ENCODE results near the gene GPC2.
"Not testable (repeated sequence)": the region's sequence is repeated elsewhere in the genome, so short reads cannot be mapped to it uniquely, and the experiment has no call there.

GPC2 gene

GRCh38 chr7:100177045-100178001 is at the start of gene GPC2, which contains the start of gene STAG3:
GPC2 (minus strand) TSS chr7:100177381; CDS start chr7:100177199, 182 bp downstream.
STAG3 (plus strand) TSS chr7:100177918; CDS start chr7:100180557, 2,639 bp downstream.
- peak; percentile 35 for DNase-seq

DNA sequence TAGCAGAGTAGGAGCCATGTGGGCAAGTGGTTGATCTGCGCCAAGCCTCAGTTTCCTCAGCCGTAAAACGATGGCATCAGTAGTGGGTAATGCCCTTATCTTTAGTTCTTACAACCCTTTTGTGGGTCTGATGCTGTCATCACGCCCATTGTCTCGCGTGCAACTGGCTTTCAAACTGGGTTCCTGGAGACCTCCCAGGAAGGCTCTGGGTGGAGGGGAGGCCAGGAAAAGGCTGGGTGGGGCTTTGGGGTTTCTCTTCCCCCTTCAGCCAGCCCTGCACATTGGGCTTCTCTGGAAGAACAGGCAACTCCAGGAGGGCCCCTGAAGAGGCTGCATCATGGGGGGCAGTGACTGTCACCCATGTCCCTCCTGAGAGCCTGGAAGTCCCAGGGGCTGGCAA is 47.7 kb upstream of the GPC2 start:
- DNase-seq, result not testable (repeated sequence)

GRCh38 chr7:100223376-100223927 is 46.3 kb upstream of the GPC2 start:
- not testable (repeated sequence) for DNase-seq

DNA sequence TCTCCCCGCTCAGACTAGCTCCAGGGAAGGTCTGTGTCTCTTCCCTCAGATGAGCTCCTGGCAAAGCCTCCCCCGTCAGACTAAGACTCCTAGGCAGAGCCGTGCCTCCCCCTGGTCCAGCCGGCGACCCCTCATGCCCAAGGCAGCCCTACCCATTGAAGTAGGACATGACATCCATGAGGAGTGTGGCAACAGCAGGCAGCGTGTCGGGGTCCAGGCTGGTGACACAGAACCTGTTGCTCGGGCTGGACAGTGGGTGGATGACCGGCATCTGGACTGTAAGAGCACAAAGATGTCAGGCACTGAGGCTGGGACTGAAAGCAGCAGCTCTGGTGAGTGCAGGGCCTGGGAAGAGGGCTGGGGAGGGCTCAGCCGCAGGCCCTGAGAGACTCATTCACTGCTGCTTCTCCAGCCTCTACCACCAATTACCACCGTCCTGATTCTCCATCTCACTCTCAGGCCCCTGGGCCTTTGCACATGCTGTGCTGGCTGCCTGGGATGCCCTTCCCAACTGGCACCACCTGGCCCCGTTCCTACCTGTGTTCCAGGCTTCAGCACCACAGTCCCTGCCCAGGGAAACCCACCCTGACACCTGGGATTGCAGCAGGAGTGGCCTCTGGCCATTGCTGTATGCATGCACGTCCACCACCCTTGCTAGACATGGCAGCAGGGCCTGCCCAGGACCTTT is 45.4 kb upstream of the GPC2 start:
- DNase-seq, result no peak

DNA sequence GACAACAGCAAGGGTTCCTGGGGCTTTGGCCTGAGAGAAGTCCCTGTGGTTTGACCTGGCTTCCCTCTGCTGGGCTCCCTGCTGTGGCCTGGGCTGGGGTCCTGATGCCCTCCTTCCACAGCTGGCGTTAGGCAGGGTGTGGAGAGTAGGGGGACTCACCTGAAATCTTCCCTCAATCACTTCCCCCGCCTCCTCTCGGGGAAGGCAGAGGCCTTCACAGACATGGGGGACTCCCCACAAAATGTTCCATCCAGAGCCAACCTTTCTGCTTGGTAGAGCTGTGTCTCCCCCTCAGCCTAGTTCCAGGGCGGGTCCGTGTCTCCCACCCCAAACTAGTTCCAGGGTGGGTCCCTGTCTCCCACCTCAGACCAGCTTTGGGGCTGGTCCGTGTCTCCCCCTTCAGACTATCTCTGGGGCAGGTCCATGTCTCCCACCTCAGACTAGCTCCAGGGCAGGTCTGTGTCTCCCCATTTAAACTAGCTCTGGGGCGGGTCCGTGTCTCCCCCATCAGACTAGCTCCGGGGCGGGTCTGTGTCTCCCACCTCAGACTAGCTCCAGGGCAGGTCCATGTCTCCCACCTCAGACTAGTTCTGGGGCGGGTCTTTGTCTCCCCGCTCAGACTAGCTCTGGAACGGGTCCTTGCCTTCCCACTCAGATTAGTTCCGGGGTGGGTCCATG is 44.7 kb upstream of the GPC2 start:
- DNase-seq, result no peak

DNA sequence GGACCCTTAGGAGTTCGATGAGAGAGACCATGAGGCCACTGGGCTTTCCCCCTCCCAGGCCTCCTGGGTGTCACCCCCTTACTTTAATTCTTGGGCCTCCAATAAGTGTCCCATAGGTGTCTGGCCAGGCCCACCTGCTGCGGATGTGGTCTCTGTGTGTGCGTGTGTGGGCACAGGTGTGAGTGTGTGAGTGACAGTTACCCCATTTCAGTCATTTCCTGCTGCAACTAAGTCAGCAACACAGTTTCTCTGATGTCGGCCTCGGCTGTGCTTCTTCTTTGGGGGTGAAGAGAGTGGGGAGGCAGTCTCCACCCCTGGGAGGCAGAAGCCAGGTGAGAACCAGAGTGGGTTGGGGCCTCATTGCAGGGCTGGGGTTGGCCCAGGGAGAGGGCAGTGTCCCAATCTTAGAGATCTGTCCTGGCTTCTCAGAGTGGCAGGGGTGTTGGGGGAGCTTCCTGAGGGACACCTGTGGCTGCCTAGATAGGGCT is 44.1 kb upstream of the GPC2 start:
- DNase-seq, result no peak

DNA sequence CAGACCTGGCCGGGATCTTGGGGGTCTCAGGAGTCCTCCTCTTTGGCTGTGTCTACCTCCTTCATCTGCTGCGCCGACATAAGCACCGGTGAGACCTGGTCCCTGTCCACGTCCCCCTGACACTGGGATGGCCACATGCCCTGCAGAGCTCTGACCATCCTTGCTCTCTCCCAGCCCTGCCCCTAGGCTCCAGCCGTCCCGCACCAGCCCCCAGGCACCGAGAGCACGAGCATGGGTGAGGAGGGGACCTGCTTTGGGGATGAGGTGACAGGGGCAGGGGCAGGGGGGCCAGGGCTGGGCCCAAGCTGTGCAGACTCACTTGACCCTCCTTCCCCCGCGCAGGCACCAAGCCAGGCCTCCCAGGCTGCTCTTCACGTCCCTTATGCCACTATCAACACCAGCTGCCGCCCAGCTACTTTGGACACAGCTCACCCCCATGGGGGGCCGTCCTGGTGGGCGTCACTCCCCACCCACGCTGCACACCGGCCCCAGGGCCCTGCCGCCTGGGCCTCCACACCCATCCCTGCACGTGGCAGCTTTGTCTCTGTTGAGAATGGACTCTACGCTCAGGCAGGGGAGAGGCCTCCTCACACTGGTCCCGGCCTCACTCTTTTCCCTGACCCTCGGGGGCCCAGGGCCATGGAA is 43.5 kb upstream of the GPC2 start:
- DNase-seq, result no peak

DNA sequence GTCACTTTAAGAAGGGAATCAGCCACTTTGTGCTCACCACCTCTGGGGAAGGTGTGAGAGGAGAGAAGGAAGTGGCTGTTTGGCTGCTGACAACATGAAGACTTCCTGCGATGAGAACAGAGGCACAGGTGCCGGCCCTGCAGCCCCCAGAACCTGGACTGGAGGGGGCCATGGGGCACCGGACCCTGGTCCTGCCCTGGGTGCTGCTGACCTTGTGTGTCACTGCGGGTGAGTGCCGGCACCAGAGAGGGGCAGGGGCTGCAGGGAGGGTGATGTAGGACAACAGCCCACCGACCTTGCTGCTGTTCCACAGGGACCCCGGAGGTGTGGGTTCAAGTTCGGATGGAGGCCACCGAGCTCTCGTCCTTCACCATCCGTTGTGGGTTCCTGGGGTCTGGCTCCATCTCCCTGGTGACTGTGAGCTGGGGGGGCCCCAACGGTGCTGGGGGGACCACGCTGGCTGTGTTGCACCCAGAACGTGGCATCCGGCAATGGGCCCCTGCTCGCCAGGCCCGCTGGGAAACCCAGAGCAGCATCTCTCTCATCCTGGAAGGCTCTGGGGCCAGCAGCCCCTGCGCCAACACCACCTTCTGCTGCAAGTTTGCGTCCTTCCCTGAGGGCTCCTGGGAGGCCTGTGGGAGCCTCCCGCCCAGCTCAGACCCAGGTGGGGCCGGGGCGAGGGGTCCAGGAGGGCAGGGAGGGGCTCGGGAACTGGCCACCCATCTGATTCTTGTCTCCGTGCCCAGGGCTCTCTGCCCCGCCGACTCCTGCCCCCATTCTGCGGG is 42.8 kb upstream of the GPC2 start, which contains the start of gene PVRIG:
PVRIG (plus strand) TSS at position 149 of the 785 bp plus-strand sequence; CDS start at position 171, 22 bp downstream.
- not testable (repeated sequence) for DNase-seq

DNA sequence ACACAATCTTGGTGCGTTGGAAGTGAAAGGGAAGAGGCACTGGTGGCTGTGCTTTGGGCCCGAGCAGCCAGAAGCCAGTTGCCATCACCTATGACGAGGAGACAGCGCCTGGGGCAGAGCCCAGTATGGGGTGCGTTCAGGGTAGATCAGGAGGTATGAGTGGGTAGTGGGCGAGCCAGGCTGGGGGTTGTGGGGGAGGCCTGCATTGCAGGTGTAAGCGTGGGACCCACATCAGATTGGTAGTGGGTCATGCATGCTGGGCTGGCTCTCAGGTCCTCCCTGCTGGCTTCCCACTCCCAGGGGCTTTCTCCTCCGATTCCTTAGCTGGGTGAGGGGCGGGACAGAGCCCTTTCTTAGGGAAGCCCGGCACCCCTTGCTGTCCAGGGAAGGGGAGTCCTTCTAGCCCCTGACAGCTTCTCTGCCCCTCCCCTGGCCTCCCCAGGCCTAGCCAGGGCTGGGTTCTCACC is 42.1 kb upstream of the GPC2 start:
- DNase-seq, result no peak

DNA sequence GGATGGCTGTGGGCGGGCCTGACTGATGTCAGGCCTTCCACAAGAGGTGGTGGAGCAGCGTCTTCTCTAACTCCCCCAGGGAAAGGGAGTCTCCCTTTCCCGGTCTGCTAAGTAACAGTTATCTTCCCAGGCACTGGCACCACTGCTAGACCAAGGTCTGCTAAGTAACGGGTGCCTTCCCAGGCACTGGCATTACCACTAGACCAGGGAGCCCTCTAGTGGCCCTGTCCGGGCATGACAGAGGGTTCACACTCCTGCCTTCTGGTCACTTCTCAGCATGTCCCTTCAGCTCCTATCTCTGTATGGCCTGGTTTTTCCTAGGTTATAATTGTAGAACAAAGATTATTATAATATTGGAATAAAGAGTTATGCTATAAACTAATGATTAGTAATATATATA is 40.8 kb upstream of the GPC2 start:
- DNase-seq, result peak; percentile 38

GRCh38 chr7:100215895-100216294 is 38.7 kb upstream of the GPC2 start:
- DNase-seq, result no peak

DNA sequence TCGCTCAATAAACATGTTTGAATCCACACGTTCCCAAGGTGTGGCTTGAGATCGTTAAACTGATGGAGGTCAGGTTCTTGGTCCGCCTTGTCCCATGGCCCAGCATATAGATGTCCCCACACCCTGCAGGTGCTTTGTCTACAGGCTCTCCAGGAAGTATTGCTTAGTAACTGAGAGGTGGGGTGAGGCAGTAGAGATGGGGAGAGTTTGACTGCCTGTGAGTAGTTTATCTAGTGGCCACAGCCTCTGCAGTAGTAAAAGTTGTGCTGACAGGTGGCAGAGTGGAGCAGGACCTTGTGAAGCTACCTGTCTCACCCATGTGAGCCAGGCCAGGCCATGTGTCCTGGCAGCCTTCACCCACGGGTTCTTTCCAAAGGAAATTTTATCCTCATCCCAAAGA is 37.2 kb upstream of the GPC2 start:
- not testable (repeated sequence) for DNase-seq

- DNase-seq, result no peak
Measured at GRCh38 chr7:100213672-100214071, 36.5 kb upstream of the GPC2 start.

DNA sequence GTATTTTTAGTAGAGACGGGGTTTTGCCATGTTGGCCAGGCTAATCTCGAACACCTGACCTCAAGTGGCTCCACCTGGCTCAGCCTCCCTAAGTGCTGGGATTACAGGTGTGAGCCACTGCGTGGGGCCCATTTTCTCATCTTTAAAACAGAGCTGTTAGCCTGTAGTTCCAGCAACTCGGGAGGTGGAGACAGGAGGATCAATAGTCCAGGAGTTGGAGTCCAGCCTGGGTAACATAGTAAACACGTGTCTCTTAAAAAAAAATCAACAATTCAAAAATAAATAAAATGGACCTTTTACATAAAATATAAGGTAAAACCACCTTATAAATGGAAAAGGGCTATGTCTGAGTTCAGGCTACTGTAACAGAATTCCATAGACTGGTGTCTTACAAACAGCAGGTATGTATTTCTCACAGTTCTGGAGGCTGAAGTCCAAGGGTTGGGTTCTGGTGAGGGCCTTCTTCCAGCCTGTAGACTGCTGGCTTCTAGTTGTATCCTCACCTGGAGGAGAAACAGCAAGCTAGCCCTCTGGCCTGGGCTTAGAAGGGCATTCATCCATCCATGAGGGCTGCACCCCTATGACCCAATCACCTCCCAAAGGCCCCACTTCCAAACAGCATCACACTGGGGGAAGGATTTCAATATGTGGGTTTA is 35.6 kb upstream of the GPC2 start:
- DNase-seq, result no peak

DNA sequence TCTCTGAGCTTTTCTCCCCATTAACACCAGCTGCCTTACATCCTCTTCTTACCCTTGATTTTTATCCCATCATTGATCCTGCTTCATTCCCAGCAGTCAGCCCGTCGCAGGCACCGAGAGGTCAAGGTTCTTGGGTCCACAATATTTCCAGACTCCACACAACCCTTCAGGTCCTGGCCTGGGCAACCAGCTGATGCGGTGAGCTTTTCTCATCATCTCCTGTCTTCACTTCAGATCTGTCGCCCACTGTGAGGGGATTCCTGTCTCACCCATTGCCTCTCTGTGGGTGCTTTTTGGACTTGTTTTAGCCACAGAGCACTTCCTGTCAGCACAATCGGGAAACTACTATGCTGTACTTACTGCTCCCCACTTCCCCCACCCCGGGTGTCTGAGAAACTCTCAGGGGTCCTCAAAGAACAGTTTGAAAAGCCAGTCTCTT is 34.2 kb upstream of the GPC2 start:
- DNase-seq, result no peak

DNA sequence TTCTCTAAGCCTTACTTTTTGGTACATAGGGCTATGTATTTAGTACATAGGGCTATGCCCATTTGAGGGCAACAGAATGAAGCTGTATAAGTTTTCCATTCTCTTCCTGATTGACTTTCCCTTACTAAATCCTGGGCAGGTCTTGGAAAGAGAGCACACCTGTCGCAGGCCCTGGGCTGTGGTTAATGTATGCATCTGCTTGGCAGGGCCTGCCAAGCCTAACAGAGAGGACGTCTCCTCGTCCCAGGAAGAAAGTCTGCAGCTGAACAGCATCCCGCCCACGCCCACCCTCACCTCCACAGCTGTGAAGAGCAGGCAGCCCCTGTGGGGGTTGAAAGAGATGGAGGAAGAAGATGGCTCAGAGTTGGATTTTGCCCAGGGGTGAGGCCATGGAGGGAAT is 33.6 kb upstream of the GPC2 start:
- no peak for DNase-seq

DNA sequence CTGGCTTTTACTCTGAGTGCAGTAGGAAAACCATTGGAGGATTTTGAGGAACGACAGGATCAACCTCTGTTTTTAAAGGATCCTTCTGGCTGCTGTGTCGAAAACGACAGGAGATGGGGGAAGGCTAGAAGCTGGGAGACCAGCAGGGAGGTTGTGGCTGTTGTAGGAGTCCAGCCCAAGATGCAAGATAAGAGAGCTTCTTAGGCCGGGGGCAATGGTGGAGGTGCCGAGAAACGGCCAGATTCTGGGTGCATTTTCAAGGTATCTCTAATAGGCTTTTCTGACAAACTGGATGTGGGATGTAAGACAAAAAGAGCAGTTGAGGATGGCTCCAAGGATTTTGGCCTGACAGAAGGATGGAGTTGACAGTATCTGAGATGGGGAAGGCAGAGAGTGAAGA is 32.3 kb upstream of the GPC2 start:
- DNase-seq, result no peak

- no peak for DNase-seq
Measured at GRCh38 chr7:100208911-100209408, 31.8 kb upstream of the GPC2 start.

DNA sequence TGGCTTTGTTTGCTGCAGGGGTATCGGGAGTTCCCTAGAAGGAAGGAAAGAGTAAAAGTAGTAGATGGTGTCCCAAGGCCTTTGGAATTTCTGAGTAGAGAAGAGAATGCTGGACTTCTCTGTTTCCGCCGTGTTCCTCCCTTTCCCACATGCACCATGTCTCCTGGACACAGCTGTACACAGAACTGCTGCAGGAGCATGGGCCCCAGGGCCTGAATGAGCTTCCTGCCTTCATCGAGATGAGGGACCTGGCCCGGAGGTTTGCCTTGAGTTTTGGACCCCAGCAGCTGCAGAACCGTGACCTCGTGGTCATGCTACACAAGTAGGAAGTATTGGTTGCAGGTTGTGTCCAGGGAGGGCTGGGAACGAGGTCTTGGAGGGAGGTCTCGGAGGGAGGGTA is 27.3 kb upstream of the GPC2 start:
- DNase-seq, result no peak

- DNase-seq, result no peak
Measured at GRCh38 chr7:100200693-100201092, 23.5 kb upstream of the GPC2 start.
